IPS DF 4.7 (cell line): Measurements from ENCODE around the gene VASH2.

Experiments
- DNase-seq: peaks from one replicate; pipeline ENCODE4 v3.0.0-alpha.2; 2013; ENCODE audit warnings: low spot score; ENCODE audit errors: extremely low read depth

The VASH2 gene

GRCh38 chr1:212930986-212931678 is 19.2 kb upstream of the VASH2 start:
- no peak for DNase-seq

DNA sequence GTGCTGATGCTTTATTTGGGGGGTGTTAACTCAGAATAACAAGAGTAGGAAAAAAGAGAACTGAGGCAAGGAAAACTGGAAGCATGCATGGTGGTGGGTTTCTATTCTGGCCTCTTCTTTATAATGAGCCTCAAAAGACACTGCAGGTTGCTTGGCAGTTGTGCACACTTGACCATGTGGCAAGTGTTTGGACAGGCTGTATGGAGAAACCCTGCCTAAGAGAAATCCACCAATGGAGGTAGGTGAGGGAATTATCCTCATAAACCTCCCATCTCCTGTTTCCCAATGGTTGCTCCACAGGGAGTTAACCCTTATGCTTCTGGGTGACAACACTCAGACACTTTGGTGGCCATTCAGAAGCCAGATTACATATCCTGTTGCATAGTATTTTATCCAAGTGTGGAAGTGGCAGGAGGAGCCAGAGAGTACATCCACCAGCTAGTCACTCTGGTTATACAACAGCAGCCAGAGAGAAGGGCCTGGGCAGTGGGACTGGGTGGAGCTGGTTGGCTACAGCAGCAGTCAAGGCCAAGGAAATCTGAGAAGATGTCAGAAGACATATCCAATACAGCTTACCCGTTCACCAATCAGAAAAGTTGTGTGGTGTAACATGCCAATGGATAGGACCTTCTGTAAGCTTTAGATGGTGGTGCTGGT is 16.4 kb upstream of the VASH2 start:
- DNase-seq: no peak

DNA sequence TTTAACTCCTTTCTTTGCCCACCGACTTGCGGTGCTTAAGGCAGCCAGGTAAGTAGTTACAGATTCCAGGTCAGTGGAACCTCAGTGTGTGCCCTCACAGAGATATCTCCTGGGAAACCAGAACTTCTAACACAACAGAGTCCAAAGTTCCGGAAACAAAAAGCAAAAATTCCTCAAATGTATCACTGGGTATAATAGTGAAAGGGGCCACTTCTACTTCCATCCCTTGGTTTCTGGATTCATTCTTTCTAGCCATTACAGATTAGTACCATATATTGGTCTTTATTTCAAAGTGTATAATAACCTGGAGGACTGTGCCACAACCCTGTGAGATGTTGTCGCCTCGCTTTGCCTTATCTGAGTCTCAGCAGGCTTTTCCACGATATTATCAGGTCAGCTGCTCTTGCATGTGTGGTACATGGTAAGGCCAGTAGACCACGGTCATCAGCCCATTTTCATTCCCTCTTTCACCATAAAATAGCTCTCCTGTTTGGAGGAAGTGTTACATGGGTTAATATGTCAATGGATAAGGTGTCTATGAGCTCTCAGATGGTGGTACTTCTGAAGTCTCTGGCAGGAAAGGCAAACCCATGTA is 14.9 kb upstream of the VASH2 start:
- DNase-seq: no peak

DNA sequence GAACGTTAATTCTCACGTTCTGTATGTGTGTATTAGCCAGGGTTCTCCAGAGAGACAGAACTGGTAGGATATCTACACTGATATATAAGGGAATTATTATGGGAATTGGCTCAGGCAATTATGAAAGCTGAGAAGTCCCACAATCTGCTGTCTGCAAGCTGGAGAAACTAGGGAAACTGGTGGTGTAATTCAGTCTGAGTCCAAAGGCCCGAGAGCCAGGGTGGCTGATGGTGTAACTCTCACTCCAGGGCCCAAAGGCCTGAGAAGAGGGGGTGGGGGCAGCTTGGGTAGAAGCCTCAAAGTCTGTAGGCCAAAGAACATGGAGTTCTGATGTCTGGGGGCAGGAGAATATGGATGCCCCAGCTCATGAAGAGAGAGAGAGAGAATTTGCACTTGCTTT is 13.3 kb upstream of the VASH2 start:
- DNase-seq: no peak

DNA sequence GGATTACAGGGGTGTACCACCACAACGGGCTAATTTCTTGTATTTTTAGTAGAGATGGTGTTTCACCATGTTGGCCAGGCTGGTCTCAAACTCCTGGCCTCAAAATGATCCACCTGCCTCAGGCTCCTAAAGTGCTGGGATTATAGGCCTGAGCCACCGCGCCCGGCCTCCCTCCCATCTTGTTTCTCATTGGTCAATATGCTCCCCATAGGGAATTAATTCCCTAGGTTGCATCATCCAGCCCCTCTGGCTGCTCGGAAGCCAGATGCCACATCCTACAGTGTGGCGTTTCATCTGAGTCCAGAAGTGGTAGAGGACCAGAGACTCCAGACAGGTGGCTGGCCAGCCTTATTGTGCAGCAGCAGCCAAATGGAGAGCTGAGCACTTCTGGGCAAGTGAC is 11.5 kb upstream of the VASH2 start:
- no peak for DNase-seq

DNA sequence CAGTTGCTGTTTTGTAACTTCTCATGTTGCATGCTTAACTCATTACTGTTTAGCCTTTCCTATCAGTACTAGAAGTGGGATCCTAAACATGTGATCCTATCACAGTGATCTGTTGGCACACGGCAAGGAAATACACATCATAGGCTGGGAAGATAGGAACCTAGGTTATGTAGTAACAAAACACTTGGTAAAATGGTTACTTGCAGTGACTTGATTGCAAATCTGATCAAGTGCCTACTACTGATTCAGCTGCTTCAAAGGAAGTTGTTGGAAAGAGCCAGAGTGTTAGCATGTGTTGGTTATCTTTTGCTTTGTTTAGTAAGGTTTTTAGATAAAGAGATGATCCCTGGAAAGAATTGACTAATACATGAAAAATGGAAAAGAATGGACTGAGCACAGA is 8.9 kb upstream of the VASH2 start:
- DNase-seq: no peak

GRCh38 chr1:212942679-212943392 is 7.5 kb upstream of the VASH2 start:
- DNase-seq: no peak

DNA sequence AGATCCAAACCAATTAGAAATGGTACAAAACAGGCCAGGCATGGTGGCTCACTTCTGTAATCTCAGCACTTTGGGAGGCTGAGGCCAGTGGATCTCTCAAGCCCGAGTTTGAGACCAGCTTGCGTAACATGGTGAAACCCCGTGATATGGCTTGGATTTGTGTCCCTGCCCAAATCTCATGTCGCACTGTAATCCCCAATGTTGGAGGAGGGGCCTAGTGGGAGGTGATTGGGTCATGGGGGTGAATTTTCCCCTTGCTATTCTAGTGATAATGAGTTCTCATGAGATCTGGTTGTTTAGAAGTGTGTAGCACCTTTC is 7.0 kb upstream of the VASH2 start:
- no peak for DNase-seq

DNA sequence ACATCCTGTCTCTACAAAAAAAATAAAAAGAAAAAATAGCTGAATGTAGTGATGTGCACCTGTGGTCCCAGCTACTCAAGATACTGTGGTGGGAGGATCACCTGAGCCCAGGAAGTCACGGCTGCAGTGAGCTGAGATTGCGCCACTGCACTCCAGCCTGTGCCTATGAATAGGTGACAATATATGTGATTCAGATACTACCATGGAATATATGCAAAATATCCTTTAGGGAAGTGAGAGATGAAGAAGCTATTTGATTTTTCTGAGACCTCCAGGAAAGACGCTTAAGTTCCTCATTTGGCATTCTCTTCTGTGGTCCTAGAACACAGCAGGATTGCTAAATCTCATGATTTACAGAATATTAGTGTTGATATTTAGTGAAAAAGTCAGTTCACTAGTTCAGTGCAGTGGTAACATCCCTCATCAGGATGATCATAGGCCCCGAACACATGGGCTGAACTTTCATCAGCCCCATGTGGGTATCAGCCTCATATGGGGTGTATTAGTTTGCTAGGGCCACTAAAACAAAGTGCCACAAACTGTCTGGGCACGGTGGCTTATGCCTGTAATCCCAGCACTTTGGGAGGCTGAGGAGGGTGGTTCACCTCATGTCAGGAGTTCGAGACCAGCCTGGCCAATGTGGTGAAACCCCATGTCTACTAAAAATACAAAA is 6.0 kb upstream of the VASH2 start:
- DNase-seq: no peak

DNA sequence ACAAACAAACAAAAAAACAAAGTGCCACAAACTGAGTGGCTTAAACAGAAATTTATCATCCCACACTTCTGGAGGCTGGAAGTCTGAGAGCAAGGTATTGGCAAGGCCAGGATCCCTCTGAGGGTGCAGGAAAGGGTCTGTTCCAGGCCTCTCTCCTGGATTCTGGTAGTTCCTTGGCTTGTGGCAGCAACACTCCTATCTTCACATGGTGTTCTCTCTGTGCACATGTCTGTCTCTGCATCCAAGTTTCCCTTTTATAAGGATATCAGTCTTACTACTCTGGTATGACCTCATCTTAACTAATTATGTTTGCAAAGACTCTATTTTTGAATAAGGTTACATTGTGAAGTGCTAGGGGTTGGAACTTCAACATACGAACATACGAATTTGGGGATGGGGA is 5.3 kb upstream of the VASH2 start:
- DNase-seq: no peak

DNA sequence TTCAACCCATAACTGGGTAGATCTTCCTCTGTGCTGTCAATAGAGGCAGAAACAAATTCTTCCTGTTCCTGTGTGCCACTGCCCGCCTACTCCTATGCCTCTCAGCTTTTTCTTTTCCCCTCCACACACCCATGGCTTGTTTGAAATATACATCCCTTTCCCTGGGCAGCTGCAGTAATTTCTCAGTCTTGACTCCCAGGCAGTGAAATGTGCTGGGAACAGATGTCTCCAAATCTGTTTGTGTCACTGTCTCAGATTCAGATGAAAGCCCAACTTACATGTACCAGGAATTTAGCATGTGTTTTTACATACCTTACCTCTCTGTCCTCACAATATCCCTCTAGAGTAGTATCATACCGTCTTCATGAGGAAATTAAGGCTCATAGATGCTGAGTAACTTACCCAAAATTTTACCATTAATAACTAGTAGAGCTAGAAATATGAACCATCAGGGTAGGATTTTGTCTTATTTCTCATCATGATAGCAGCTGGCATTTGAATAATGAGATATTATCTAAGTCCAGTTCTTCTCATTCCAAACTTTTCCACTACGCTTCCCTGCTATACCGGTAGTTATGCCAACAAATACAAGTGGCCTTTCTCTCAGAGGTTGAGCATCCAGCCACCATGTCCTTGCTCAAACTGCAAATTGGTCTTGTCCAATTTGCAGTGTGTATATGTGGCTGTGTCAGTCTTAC is 4.7 kb upstream of the VASH2 start:
- DNase-seq: no peak

DNA sequence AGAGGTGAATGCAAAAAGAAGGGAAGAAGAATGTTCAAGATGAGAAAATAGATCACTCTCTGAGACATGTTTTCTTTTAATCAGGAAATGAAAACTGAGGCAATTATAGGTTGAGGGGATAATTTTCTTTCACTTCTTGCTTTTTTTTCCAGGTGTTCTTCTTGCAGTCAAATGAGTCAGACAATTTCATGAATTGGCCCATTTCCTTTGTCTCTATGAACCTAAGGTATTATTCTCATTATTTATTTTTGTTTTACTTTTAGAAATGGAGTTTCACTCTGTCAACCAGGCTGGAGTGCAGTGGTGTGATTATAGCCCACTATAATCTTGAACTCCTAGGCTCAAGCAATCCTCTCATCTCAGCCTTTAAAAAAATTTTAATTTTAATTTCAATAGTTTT is 3.5 kb upstream of the VASH2 start:
- no peak for DNase-seq

DNA sequence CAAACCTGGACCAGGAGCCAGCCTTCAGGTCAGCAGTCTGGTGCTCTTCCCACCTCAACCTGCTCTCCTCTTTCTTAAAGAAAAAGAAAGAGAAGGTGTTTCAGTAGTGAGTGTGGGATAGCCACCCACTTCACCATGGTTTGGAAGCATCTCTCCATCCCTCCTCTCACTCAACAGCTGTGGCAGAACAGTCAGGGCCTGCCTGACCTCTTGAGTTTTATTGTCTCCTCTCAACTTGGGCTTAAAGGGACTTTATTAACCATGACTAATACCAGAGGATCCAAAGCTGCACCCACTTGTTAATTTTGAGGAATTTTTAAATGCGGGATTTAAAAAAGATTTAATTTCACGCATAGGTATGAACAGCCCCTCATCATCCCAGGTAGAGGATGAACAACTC is 570 bp upstream of the VASH2 start:
- DNase-seq: no peak

GRCh38 chr1:212951126-212951946 is 995 bp downstream of the VASH2 start:
- DNase-seq: no peak

DNA sequence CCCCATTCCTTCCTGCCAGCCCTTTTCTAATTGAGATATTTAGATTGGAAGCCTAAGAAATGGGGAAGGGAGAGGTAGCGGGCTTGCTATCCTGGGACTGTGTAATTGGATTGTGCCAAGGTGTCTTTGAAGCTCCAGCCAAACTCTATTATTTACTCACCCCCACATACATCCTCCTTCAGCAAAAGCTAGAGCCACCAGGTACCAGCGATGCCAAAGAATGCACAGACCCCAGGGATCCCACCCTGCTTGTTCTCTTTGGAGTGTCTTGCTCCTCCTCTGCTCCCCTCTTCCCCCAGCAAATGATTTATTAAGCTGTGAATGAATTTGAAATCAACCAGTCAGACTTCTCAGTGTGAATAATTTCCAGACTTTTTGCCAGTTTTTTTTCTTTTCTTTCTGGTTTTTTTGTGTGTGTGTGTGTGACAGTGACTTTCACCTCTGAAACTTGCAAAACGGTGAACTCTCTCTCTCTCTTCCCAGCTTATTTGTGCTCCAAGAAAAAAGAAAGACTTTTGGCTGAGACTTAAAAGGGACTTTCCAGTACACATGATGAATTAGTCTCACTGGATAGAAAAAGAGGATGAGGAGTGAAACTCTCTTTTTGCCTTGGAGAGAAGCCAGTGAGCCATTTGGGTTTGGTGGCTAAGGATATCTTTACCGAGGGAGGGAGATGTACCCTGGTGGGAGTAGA is 1.8 kb downstream of the VASH2 start:
- DNase-seq: no peak

- no peak for DNase-seq
Measured at GRCh38 chr1:212952641-212952976, 2.3 kb downstream of the VASH2 start.

GRCh38 chr1:212953321-212953720 is 3.0 kb downstream of the VASH2 start:
- no peak for DNase-seq

GRCh38 chr1:212954514-212954913 is 4.2 kb downstream of the VASH2 start:
- DNase-seq: no peak

GRCh38 chr1:212955098-212955497 is 4.8 kb downstream of the VASH2 start:
- DNase-seq: no peak
